OCI-LY1 (cell line): ENCODE measurements around the gene GRM7.

Experiments
- CTCF ChIP-seq: fragments of 200-600 bp; sonication (generic), shearing (Covaris generic); IDR thresholded peaks from 2 replicates; pipeline ENCODE4 v1.5.1; 2017; ENCODE audit warnings: mild to moderate bottlenecking, antibody characterized with exemption, low read length, moderate library complexity, mixed read lengths
- EZH2 ChIP-seq: fragments of 200-600 bp; sonication (generic), shearing (Covaris generic); IDR thresholded peaks from 2 replicates; pipeline ENCODE4 v1.8.0; 2017; ENCODE audit warnings: borderline replicate concordance, mixed run types, mild to moderate bottlenecking, antibody characterized with exemption, low read length, moderate library complexity, mixed read lengths

GRCh38 chr3:7194071-7194835, 333.3 kb downstream of the GRM7 start:
- no peak for TF ChIP-seq EZH2
- TF ChIP-seq CTCF, result no peak
